ENCODE results near the gene NRDE2. TPM values are rescaled to one million over a fixed set of nuclear protein-coding genes. Genes with fewer than 3 reads are reported as not detected.

Gene NRDE2
- total and polyA plus RNA-seq, 8 donors = 17.4 to 25.7 (median 21.5) TPM

DNA sequence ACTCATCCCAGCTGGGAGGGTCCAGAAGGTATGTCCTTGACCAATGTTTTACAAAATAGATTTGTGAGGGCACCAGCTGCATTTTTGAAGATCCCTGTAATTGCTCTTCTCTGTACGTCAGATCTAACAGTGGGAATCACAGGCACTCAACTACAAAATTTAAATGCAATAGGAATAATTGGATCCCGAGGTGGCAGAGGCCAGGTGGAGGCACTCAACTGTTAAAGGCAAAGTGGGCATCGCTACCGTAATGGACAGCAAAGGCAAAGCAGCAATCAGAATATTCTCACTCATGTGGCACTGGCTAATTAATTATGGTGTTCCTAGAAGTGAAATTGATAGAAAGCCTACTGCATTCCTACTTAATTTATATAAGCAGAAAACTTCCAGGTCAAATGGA, 103.3 kb downstream of the NRDE2 start:
- no peak for ATAC-seq

More for the DNA sequence above, 103.3 kb downstream of the NRDE2 start:
- no peak for DNase-seq
- TF ChIP-seq, protein P1, sequence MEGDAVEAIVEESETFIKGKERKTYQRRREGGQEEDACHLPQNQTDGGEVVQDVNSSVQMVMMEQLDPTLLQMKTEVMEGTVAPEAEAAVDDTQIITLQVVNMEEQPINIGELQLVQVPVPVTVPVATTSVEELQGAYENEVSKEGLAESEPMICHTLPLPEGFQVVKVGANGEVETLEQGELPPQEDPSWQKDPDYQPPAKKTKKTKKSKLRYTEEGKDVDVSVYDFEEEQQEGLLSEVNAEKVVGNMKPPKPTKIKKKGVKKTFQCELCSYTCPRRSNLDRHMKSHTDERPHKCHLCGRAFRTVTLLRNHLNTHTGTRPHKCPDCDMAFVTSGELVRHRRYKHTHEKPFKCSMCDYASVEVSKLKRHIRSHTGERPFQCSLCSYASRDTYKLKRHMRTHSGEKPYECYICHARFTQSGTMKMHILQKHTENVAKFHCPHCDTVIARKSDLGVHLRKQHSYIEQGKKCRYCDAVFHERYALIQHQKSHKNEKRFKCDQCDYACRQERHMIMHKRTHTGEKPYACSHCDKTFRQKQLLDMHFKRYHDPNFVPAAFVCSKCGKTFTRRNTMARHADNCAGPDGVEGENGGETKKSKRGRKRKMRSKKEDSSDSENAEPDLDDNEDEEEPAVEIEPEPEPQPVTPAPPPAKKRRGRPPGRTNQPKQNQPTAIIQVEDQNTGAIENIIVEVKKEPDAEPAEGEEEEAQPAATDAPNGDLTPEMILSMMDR (IDR thresholded peaks at IDR 0.05) = no peak
- intact Hi-C loops (cut with DNase I) = no loop called here
- Histone ChIP-seq H3K4me1 (no peaks in the 10 kb centered on the region), H3K4me3 (no peak overlapping the region), H3K27ac (no peak overlapping the region), H3K36me3 (no peaks in the 10 kb centered on the region), H3K27me3 (peaks cover 0 to 3% of the 10 kb centered on the region in 2 donors), H3K9me3 (peaks cover 0 to 6% of the 10 kb centered on the region in 2 donors)

Other genes with a start within 250 kb of the NRDE2 start
- gene PSMC1, start 75.4 kb downstream of the NRDE2 start, total RNA-seq = 100 to 1,000 TPM in 1 of 2 donors, 10 to 100 TPM in 1; 64.3 to 103 TPM
- gene PSMC1, start 75.4 kb downstream of the NRDE2 start, polyA plus RNA-seq (ENCODE audit: insufficient read length in 6 of 6) = 100 to 1,000 TPM in 5 of 6 donors, 10 to 100 TPM in 1; 89.5 to 118 (median 109) TPM
- 100 to 1,000 TPM; 553 to 556 TPM for gene CALM1, start 65.1 kb upstream of the NRDE2 start, total RNA-seq
- 100 to 1,000 TPM; 581 to 767 (median 675) TPM for gene CALM1, start 65.1 kb upstream of the NRDE2 start, polyA plus RNA-seq (ENCODE audit: insufficient read length in 6 of 6)

All from left lung (tissue), 10 donors.